Jurkat, Clone E6-1 (cell line): ENCODE results near the gene ZNF597. TPM values are rescaled to one million over a fixed set of nuclear protein-coding genes. Genes with fewer than 3 reads are reported as not detected.

Source experiments
- DNase-seq: peaks from one replicate; pipeline ENCODE4 v3.0.0-alpha.2; 2011; ENCODE audit warnings: low read depth, low spot score
- H3K4me3 ChIP-seq: 2 replicates; pipeline ENCODE4 v1.5.1; 2011; ENCODE audit warnings: mild to moderate bottlenecking, low read length, control low read depth, moderate library complexity
- polyA plus RNA-seq: library from polyadenylated mRNA; unstranded; fragments of >200 nt; gene quantifications from one replicate; pipeline ENCODE4 v1.2.1, GENCODE V29; 2012; ENCODE audit warnings: missing spikeins; ENCODE audit not compliant: insufficient read length, insufficient read depth

ZNF597 gene
- polyA plus RNA-seq: 1.4 TPM

DNA sequence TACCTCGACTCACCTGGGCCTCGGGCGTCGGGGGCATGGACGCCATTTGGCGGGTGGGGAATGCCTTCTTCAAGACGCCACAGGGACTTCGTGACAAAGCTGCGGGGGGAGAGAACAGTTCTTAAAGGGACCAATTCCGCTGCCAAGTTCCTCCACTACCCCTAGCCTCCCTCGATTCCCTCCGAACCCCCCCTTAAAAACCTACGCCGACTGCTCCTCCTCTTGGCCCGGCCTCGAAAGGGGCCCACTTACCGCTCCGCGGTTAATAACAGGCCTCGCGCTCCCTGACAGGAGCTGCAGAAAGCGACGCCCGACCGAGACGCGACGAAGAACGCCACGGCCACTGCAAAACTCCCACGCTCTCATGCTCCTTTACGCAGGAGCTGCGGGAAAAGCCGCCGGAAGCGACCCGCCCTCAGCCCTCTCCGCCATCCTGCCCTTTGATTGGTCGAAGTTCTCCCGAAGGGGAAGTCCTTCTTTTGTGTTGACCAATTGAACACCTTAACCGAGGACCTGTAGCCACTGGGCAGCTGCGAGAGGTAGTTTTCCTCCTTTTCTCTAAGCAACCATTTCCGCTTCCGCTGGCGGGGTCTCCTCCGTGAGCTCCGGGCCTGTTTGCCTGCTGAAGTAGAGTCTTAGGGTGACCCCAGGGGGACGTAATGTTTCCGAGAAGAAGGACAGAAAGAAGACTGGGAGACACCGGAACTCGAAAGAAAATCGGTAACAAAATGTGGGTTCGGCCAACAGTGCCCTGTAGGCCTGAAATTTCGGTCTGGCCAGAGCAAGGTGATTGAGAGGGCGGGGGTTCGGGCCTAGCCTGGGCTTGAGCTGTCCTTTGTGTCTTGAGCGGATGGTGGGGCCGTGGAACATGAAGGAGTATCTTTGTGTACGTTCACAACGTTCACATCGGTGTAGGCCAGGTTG lies at the start of gene ZNF597, which contains the start of gene NAA60:
Gene ZNF597, minus strand, starts transcription at position 397 of the 924 bp plus-strand sequence. Its CDS starts 351 bp downstream, at position 46.
Gene NAA60, plus strand, starts transcription at position 573 of the 924 bp plus-strand sequence. CDS start 32,548 bp downstream, outside the sequence.
- DNase-seq: peak; percentile 92
- H3K4me3 ChIP-seq: peak within 1 kb of the TSS; percentile 77

- no peak overlapping the region for H3K4me3 ChIP-seq
- DNase-seq: no peak
These were observed 49.1 kb upstream of the ZNF597 start for GRCh38 chr16:3492356-3492755.

DNA sequence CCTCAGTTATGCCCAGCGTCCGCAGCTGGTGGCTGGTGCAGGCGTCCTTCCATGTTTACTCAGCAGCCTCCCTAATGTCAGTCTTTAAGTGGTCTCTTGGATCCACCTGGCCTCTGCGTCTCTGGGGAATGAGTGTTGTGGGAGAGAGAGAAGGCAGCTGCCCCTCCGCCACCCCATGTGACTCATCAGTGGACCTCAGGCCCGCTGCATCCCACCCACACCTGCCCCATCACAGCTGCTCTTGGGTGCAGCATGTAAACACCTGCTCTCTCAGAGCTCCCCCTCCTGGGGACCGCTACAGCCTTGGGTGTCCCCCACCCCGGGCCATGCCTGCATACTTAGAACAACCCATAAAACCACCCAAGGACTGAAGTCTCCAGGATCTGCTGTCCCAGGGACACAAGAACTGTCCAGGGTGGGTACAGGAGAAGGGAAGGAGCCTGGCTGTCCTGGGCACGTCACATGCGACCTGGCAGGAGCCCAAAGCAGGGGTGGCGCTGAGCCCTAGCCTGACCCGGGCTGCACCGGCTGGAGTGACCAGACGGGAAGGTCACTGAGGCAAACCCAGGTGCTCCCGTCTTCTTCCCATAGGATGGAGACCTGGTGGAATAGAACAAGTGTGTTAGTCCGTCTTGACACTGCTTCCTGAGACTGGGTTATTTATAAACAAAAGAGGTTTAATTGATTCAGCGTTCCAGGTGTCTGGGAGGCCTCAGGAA lies 47.8 kb upstream of the ZNF597 start:
- DNase-seq: no peak
- H3K4me3 ChIP-seq: no peak overlapping the region

GRCh38 chr16:3488801-3489200 lies 45.5 kb upstream of the ZNF597 start:
- DNase-seq: no peak
- H3K4me3 ChIP-seq: no peak overlapping the region

DNA sequence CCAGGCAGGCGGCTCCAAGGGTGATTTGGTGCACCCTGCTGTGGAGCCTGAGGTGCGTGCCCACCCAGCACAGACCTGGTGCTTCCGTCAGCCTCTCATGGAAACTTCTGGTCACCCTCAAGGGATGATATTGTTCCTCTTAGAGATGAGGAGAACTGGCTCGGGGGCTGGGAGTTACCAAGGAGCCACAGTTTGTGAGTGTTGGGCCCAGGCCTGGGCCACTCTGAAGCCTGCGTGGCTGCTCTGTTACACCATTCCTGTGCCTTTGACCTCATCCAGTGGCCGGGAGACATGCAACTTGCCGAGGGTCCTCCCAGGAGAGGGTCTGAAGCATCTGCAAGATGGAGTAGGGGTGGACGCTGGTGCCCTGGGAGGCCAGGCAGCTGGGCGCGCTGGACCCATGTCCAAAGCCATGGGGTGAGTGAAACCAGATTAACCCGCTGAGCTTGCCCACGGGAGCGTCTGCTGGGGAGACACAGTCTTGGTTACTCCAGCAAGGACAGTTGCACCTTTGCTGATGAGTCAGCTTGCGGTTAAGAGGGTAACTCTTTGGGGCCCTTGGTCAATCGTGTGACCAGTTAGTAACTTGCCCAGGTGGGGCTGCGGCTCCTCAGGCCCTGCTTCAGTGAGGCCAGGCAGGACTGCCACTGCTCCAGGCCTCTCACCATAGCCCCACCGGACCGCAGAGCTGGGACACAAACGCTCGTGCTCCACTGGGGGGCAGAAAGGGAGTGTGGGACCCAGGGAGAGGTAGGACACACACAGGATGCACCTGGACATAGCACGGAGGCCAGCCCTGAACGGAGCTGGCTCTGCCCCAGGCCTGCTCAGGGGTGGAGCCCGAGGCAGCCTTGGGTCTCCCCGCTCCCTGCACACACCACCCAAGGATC lies 44.5 kb upstream of the ZNF597 start:
- no peak for DNase-seq
- H3K4me3 ChIP-seq: no peak overlapping the region

- DNase-seq: no peak
- no peak overlapping the region for H3K4me3 ChIP-seq
These were observed 43.4 kb upstream of the ZNF597 start for GRCh38 chr16:3486506-3487215.

- H3K4me3 ChIP-seq: no peak overlapping the region
- no peak for DNase-seq
These were observed 42.7 kb upstream of the ZNF597 start for GRCh38 chr16:3485821-3486505.

DNA sequence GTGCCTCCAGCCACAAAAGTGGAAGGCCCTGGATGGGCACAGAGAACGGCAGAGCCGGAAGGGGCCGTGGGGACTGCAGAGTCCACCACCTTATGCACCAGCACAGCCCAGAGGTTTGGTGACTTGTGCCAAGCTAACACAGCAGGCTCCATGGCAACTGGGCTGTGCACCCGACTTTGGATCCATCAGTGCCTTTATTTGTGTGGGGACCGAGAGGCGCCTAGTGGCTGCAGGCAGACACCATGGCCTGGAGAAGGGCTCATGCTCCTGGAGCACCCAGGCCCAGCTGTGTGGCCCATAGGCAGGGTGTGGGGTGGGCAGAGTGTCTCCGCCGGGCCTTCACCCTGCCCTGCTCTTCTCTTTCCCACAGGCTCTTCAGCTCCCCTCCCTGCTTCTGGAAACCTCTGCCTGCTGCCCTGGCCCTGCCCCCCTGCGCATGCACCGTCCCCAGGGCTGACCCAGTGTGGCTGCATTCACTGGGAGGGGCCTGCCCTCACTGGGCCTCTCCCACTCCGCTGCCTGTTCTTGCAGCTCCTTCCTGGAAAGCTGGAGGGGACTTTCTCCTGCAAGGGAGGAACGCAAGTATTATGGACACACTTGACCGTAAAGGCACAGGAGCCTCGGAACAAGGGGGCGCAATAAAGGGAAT lies 41.9 kb upstream of the ZNF597 start:
- no peak for DNase-seq
- H3K4me3 ChIP-seq: no peak overlapping the region

DNA sequence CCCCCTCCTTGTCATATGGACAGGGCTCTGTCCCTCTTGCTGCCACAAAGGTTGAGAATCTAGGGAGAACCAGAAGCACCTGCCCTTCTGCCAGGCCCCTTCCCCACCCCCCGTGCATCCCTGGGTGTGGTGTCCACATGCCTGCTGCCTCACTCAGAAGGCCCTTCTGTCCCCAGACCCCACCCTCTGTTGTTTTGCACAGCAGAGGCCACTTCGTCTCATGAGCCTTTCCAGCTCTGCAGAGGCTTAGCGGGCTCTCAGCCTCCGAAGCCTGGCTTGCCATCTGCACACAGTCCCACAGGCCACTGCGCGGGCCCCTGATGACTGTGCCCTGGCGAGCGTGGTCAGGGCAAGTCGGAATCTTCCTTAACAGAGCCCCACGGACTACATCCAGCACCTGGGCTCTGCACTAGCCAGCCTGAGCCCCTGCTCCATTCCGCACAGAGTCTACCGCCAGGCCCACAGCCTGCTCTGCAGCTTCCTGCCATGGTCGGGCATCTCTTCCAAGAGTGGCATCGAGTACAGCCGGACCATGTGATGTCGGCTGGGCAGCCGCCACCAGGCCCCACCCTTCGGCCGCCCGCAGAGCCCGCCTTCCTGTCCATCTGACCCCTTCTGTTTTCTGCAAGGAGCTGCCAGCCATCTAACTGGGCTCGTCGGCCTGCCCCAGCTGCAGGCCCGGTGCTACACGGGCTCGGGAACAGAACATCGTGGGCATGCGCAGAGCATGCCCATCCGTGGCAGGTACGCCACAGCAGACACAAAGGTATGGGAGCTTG lies 41.2 kb upstream of the ZNF597 start:
- no peak for DNase-seq
- H3K4me3 ChIP-seq: no peak overlapping the region

DNA sequence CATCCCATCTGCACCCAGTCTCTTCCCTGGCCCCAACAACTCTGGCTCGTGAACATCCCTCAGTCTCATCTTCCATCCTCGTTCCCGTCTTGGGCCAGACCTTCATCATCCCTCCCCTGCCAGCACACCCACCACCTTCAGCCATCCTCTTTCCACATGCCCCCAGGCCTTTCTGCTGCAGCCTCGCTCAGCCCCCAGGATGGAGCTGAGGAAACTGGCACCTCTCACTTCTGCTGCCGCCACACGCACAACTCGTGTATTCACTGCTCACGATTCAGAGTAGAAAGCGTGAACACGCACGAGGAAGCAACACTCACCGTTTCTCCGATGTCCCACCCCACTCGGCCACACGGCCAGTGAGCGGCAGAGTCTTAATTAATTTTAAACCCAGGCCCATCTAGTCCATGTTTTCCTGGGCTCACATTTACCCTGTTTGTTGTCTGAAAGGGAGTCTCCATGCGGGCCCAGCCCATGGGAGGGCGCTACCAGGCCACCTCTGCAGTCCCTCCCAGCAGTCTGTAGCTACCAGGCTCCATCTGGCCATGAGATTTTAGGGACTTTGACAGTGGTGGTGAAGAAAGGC lies 39.4 kb upstream of the ZNF597 start:
- no peak overlapping the region for H3K4me3 ChIP-seq
- no peak for DNase-seq

DNA sequence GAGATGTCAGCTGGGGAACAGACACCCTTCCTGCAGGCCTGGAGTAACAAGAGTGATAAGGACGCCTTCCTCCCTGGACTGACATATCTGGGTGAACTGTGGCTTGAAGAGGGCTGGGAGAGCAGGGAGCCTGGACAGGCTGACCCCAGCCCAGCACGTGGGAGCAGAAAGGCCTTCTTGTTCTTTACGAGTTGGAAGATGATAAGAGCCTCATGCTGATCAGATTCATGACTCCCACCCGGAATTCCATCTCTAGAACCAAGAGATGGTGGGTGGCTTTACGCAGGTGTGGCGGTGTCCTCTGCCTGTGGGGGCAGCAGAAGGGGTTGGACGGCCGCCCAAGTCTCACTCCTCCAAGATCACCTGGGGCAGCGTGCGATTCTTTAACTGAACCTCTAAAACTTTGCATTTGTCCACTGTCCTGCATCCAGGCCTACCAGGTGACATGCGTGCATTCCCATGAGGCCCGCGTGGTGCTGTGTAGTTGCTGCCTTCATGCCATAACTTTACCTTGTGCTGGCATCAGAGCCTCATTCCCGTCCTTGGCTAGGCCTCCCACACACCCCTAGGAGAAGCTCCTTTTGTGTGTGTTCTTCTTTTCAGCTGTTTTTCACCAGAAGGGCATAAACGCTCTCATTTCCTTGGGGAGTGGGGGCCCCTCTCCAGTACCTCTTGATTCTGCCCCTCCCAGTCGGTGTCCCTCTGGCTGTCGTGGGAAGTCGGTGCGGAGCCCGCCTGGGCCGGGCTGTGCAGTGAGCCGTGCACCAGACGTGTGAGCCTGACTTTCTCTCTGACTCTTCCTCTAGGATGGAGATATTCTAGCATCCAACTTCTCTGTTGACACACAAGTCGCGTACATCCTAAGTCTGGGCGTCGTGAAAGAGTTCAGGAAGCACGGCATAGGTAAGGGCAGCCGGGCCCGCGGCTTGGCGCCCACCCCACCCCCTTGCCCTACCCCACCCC lies 38.7 kb upstream of the ZNF597 start:
- DNase-seq: no peak
- H3K4me3 ChIP-seq: no peak overlapping the region

DNA sequence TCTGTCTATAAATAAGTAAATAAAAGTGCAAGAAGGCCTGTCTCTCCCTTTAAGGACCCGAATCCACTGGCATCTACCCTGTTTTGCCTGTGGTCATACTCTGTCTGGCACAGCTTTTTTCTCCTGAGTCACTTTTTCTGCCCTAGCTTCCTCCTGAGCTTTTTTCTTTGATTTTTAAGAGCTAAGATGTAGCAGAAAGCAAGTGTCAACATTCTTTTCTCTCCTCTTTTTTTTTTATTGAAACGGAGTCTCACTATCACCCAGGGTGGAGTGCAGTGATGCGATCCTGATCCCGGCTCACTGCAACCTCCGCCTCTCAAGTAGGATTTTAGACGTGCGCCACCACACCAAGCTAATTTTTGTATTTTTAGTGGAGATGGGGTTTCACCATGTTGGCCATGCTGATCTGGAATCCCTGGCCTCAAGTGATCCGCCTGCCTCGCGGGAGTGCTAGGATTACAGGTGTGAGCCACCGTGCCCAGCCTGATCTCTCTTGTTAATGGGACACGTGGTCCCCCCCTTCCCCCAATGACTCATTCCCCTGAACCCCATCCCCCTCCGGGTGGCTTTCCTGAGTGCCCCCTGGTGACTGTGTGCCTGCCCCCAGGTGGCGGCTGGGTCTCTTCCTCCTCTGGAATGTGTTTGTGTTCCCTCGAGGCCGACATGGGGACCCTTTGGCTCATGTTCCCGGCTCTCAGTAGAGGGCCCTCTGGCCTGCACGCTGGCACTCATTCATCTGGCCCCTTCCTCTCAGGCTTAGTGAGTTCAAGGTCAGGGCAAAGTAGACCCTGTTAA lies 37.8 kb upstream of the ZNF597 start:
- no peak for DNase-seq
- no peak overlapping the region for H3K4me3 ChIP-seq

- H3K4me3 ChIP-seq: no peak overlapping the region
- no peak for DNase-seq
These were observed 36.4 kb upstream of the ZNF597 start for GRCh38 chr16:3479654-3480216.

DNA sequence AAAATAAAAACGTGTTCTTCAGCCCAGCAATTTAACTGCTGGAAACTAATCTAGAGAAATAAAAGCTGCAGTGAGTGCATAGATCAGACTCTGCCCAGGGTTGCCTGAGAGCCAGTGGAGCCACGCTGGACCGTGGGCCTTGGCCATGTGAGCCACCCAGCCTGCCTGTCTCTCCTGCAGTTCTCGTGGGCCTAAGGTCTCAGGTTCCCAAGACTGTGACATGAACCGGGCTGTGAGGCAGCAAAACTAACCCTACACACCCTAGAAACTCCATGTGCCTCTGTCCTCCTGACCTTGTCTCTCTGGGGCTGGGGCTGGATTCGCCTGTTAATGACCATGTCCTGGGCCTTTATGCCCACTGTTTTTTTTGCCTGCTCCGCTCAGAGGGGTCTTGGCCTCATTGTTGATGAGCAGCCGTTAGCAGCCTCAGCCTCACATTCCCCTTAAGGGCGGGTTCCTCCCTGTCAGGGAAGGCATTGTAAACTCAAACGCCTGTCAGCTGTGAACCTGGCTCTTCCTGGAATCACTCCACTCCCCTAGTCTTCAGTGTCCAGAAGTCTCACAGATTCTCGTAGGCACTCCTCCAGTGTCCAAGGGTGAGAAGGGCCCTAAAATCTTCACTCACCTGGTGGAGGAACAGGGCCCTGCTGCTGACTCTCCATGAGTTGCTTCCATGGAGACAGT lies 35.1 kb upstream of the ZNF597 start:
- DNase-seq: no peak
- no peak overlapping the region for H3K4me3 ChIP-seq
